Activated naive CD4-positive, alpha-beta T cell treated with anti-CD3 and anti-CD28 coated beads, Interleukin-2, amount 50 U/mL, for 24 hours (primary cell): ENCODE results near the gene ADAM17.
"Not testable (repeated sequence)": the region's sequence is repeated elsewhere in the genome, so short reads cannot be mapped to it uniquely, and the experiment has no call there.

ENCODE experiments used
- H3K27ac Mint-ChIP-seq: one replicate; pipeline ENCODE4 v1.8.0; 2021; ENCODE audit warnings: mild to moderate bottlenecking, mixed read lengths
- H3K27me3 Mint-ChIP-seq: one replicate; pipeline ENCODE4 v1.8.0; 2021; ENCODE audit warnings: mixed read lengths
- H3K36me3 Mint-ChIP-seq: one replicate; pipeline ENCODE4 v1.8.0; 2021; ENCODE audit warnings: mixed read lengths
- H3K4me1 Mint-ChIP-seq: one replicate; pipeline ENCODE4 v1.8.0; 2021; ENCODE audit warnings: mixed read lengths
- H3K4me3 Mint-ChIP-seq: one replicate; pipeline ENCODE4 v1.8.0; 2021; ENCODE audit warnings: mild to moderate bottlenecking, mixed read lengths
- H3K9me3 Mint-ChIP-seq: one replicate; pipeline ENCODE4 v1.8.0; 2021; ENCODE audit warnings: mixed read lengths

The ADAM17 gene

DNA sequence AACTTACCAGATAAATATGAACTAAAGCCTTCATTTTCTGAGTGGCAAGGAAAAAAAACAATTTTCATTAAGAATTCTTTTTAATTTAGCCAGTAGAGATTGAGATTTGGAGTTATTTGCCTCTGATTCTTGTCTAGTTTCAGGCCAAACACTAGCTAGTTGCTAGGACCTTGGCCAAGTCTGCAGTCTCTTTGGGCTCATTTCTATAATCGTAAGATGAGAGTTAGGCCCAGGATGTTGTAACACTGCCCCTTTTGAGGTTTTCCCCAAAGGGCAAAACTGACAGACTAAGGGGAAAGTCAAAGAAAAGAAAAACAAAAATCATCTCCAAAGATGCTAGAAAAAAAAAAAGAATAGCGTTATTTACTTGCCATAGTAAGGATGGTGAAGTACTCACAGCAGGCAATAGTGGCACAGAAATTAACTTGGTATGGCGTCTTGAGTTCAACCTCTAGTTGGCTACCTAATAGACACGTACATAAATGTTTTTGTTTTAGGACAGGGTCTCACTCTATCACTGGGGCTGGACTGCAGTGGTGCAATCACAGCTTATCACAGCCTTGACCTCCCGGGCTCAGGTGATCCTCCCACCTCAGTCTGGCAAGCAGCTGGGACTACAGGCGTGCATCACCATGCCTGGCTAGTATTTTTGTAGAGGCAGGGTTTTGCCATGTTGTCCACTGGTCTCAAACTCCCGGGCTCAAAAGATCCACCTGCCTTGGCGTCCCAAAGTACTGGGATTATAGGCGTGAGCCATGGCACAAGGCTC, 23.0 kb upstream of the ADAM17 start:
- no peaks in the 10 kb centered on the region for H3K9me3 Mint-ChIP-seq
- H3K4me3 Mint-ChIP-seq: no peak overlapping the region
- H3K4me1 Mint-ChIP-seq: peaks cover 4% of the 10 kb centered on the region
- H3K36me3 Mint-ChIP-seq: peaks cover 6% of the 10 kb centered on the region
- no peak overlapping the region for H3K27ac Mint-ChIP-seq
- H3K27me3 Mint-ChIP-seq: no peaks in the 10 kb centered on the region

DNA sequence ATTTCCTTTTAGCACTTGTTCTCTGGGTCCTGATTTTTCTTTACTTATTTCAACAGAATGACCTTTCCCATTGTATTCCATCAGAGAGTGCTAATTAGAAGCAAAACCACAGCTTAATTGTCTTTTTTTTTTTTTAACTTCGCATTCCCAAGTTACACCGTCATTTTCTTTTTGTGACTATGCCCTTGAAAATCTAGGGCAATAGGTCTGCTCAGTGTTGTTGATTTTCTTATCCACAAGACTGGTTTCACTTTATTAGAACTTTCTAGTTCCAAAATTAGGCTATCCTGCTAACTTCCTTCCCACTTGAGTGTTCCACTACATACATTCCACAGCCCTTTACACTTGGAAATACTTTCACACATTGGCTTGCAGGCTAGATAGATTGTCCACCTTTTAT, 18.7 kb upstream of the ADAM17 start:
- no peaks in the 10 kb centered on the region for H3K27me3 Mint-ChIP-seq
- H3K9me3 Mint-ChIP-seq: no peaks in the 10 kb centered on the region
- peaks cover 4% of the 10 kb centered on the region for H3K4me1 Mint-ChIP-seq
- H3K27ac Mint-ChIP-seq: no peak overlapping the region
- H3K36me3 Mint-ChIP-seq: no peaks in the 10 kb centered on the region
- no peak overlapping the region for H3K4me3 Mint-ChIP-seq

DNA sequence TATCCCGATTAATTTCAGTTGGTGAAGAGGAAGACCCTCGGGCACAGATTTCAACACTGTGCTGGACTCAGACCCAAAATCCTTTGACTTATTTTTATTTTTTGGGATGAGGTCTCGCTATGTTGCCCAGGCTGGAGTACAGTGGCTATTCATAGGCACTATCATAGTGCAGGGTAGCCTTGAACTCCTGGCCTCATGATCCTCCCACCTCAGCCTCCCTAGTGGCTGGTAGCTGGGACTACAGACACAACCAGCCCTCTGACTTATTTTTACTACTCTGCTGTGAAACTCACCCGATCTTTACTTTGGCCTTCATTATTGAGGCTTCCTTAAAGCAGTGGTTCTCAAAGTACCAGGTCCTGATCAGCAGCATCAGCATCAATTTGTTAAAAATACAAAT, 18.2 kb upstream of the ADAM17 start:
- H3K36me3 Mint-ChIP-seq: no peaks in the 10 kb centered on the region
- H3K9me3 Mint-ChIP-seq: no peaks in the 10 kb centered on the region
- no peak overlapping the region for H3K4me3 Mint-ChIP-seq
- no peak overlapping the region for H3K27ac Mint-ChIP-seq
- no peaks in the 10 kb centered on the region for H3K27me3 Mint-ChIP-seq
- peaks cover 4% of the 10 kb centered on the region for H3K4me1 Mint-ChIP-seq

DNA sequence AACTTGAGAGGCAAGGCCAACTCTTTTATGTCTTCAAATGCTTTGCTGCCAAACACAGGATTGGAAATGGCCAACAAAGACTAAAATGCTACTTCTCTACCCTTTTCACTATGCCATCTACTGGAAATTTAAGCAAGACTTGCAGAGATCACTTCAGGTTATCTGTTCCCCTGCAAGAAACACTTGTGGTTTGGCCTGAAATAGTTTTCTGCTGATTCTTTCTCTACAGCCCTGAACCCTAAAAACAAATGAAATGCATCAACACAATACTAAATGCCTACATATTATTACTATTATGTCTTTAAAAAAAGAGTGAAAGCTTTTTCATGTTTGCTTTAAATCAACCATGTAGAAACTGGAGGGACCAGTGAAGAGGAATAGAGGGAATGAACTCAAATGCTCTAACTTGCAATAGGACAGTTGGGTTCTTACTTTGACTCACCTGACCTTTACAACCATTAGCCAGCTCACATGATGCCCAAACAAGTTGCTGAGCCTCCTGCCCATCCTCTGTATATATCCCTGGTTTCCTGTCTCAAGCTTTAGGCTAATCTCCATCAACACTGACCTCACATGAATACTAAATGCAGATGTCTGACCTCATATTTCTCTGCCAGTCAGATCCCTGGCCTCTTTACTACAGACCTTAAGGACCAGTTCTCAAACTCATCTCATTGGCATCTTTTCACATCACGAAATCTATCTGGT, 17.5 kb upstream of the ADAM17 start:
- no peaks in the 10 kb centered on the region for H3K27me3 Mint-ChIP-seq
- no peak overlapping the region for H3K4me3 Mint-ChIP-seq
- H3K27ac Mint-ChIP-seq: no peak overlapping the region
- no peaks in the 10 kb centered on the region for H3K9me3 Mint-ChIP-seq
- H3K36me3 Mint-ChIP-seq: no peaks in the 10 kb centered on the region
- H3K4me1 Mint-ChIP-seq: peaks cover 4% of the 10 kb centered on the region

DNA sequence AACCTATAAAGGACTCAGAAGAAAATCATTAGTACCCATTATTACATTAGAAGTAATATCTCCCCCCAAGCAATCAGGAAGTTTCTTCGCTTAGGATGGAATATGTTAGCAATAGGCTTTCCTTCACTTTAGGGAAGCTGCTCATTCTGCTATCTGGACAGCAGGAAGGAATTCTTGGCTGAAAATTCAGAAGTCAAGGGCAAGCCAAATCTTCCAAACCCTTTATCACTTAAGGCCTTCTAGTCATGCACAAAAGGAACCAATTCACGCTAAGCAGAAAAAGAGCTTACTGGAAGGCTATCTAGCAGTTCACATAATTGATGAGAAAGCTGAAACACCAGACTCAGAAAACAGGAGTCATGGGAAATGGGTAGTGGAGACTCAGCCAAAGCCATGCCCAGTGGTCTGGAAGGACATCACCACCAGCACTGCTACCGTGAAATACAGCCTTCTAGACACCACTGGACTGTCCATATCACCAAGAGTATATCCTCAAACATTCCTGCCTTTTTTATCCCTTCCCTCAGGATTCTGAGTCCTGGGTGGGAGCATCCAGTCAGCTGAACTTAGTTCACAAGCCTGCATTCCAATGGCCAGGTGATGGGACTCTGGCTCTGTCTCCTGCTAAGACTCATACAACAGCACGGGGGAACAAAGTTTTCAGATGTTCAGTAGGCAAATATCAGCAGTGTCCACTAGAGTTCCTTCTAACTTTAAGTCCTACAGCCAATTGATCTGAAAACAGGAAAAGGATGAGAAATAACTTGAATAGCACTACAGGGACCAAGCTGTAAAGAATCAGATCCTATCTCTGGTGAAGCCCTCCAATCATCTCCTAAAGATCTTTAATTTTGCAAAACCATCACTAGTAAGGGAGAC, 14.8 kb upstream of the ADAM17 start:
- H3K4me3 Mint-ChIP-seq: no peak overlapping the region

DNA sequence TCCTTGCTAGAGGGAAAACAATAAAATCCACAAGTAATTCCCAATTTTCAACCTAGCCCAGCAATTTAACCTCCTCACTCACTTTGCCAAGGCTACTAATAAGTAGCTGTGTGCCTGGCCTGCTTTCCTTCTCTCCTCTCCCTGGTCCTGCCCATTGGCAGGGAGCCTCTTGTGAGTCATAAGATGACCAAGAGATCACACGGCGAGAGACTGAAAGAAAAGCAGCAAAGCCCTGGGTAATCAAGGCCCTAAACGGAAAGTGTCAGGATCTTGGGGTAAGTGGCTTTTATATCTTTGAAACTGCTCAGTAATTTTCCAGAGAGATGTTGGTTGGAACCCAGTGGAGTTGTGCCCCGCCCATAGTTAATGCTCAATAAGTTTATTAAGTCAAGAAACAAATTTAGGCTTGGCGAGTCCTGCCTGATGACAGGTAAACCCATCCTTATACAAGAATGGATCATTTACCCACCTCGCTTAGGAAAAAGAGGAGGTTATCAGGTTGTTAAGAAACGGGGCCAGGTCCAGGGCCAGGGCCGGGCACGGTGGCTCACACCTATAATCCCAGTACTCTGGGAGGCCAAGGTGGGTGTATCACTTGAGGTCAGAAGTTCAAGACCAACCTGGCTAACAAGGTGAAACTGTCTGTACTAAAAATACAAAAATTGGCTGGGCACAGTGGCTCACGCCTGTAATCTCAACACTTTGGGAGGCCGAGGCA, 10.0 kb upstream of the ADAM17 start:
- Mint-ChIP-seq H3K36me3 (no peaks in the 10 kb centered on the region), H3K27me3 (no peaks in the 10 kb centered on the region), H3K4me1 (no peaks in the 10 kb centered on the region), H3K27ac (no peak overlapping the region), H3K9me3 (no peaks in the 10 kb centered on the region), H3K4me3 (no peak overlapping the region)

More for the DNA sequence above, 14.8 kb upstream of the ADAM17 start:
- Mint-ChIP-seq H3K27ac (no peak overlapping the region), H3K36me3 (no peaks in the 10 kb centered on the region), H3K27me3 (no peaks in the 10 kb centered on the region), H3K9me3 (no peaks in the 10 kb centered on the region), H3K4me1 (peaks cover 4% of the 10 kb centered on the region)

DNA sequence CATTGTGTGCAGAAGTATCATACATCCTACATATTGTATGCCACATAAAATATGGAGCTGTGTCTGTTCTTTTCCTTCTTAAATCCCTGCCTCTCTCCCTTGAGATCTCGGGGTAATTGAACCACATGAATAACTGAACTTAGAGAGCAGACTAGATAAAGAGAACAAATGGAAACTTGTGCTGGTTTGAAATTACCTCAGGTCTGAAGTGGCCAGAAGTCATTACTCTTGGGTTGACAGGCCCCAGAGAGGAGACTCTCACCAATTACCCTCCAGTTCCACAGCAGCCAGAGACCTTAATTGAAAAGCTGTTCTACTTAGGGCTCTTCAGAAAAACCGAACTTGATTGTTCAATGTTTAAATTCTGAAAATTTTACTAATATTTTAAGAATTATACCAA, 5.0 kb upstream of the ADAM17 start:
- Mint-ChIP-seq H3K4me3 (no peak overlapping the region), H3K4me1 (peaks cover 19% of the 10 kb centered on the region), H3K36me3 (no peaks in the 10 kb centered on the region), H3K9me3 (no peaks in the 10 kb centered on the region), H3K27ac (no peak overlapping the region), H3K27me3 (no peaks in the 10 kb centered on the region)

DNA sequence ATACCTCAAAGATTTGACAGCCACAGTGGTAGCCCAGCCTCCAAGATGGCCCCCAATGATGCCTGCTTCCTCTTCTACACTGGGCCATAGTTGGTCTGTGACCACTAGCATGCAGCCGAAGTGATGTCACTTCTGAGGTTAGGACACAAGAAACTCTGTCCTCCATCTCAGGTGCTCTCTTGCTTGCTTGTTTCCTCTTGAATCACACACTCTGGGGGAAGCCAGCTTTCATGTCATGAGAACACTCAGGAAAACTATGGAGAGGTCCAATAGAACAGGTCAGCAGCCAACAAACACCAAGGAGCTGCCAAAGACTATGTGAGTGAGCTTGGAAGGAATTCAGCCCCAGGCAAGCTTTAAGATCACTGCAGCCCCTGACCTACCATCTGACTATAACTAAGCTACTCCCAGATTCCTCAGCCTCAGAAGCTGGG, 3.3 kb upstream of the ADAM17 start:
- Mint-ChIP-seq H3K4me3 (no peak overlapping the region), H3K9me3 (no peaks in the 10 kb centered on the region), H3K4me1 (peaks cover 33% of the 10 kb centered on the region), H3K36me3 (peaks cover 6% of the 10 kb centered on the region), H3K27me3 (no peaks in the 10 kb centered on the region), H3K27ac (peak overlapping the region; percentile 59)

DNA sequence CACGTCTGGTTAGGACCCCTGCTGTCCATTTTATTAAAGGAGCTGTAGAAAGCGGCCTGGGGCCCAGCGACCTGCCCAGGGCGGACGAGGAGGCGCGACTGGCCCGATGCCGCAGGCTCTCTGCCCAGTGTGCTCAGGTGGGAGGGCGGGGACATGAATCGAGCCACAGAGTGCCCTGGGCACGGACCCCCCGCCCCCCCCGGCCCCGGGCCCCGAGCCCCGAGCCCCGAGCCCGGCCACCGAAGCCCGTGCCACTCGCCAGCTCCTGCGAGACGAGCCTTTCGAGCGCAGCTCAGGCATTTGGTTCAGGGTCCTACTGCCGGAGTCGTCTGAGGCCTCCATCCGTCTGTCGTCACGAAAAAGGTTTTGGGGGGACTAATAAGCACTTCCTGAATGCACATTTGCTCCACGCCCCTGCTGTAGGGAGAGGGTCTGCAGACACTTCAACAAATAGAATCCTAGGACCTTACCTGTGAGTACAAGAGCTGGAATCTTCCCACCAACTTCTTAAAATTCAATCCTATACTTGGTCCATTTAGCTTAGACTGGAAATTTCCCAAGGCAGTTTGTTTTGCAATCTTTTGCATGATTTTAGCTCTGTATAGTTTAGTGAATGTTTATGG, 602 bp upstream of the ADAM17 start:
- Mint-ChIP-seq H3K27me3 (no peaks in the 10 kb centered on the region), H3K4me1 (peaks cover 55% of the 10 kb centered on the region), H3K4me3 (peak overlapping the region; percentile 100)

DNA sequence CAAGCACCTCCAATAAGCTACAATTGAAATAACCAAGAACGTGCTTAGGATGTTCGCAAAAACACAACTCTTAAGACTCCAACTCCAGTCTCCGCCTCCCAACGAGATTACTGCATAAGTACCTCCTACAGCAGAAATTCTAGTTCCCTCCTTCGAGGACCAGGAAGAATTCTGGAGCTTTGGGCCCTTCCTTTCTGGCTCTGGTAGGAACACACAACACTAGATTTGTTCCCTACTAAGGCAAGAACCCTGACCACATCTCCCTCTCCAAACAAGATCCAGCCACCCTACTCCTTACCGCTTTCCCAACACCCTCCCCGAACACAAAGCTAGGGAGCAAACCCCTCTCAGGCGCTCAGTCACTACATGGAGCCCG, 721 bp downstream of the ADAM17 start:
- H3K4me3 Mint-ChIP-seq: peak overlapping the region; percentile 100
- no peaks in the 10 kb centered on the region for H3K27me3 Mint-ChIP-seq
- no peaks in the 10 kb centered on the region for H3K9me3 Mint-ChIP-seq
- H3K27ac Mint-ChIP-seq: peak overlapping the region; percentile 93
- H3K36me3 Mint-ChIP-seq: peaks cover 7% of the 10 kb centered on the region
- peaks cover 61% of the 10 kb centered on the region for H3K4me1 Mint-ChIP-seq

More for the DNA sequence above, 602 bp upstream of the ADAM17 start:
- H3K27ac Mint-ChIP-seq: peak overlapping the region; percentile 93
- H3K36me3 Mint-ChIP-seq: peaks cover 7% of the 10 kb centered on the region
- no peaks in the 10 kb centered on the region for H3K9me3 Mint-ChIP-seq

DNA sequence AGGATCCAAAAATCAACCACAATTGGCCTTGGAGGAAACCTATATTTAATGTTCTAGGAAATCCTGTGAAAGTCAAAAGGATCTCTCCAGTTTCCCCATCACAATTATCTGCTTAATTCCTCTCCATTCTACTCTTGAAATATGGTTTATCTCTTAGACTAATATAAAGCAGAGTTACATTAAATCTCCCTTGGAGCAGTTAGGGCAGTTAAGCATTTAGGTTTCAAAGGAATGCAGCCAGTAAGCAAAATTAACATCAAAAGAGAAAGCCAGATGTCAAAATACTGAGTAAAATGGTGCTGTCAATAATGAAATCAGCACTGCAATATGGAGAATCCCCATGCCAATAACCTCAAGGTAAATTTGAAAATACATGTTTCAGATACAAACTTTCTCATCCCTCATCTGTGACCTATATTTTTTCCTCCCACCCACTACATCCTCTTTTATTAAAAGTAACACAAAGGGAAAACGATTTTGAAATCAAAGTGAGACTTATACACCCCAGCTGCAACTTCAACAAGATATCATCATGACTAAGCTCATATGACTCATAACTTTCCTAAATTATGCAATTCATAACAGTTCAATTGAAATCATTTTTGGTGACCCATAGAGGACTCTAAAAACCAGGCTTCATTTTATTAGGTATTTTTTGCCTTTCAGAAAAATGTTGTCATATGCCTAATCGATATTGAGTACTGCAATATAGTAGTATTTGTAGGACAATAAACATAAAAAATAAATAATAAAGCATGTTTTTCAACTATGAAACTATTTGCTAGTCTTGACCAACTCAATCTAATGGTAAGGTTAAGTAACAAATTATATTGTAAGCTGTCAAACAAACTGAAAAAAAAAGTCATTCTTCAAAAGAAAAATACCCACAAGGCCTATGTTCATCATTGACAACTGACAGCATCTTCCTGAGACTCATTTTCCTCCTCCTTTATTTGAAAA, 3.1 kb downstream of the ADAM17 start:
- Mint-ChIP-seq H3K4me3 (peak overlapping the region; percentile 100), H3K9me3 (no peaks in the 10 kb centered on the region), H3K27me3 (no peaks in the 10 kb centered on the region), H3K4me1 (peaks cover 72% of the 10 kb centered on the region), H3K27ac (peak overlapping the region; percentile 89), H3K36me3 (peaks cover 7% of the 10 kb centered on the region)

DNA sequence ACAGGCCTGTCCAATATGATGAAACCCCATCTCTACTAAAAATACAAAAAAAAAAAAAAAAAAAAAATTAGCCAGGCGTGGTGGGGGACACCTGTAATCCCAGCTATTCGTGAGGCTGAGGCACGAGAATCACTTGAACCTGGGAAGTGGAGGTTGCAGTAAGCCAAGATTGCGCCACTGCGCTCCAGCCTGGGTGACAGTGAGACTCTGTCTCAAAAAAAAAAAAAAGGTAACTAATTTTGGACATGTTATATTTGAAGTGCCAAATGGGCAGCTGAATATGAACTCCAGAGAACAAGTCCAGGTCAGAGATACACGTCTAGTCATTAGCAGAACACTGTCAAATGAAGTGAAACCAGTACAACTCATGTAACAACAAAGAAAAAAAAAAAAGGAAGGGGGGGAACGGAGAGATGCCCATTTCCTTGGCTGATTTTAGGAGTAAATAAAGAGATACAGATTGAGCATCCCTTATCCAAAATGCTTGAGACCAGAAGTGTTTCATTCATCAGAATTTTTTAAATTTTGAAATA, 4.7 kb downstream of the ADAM17 start:
- not testable (repeated sequence) for H3K9me3 Mint-ChIP-seq, H3K27me3 Mint-ChIP-seq
- H3K36me3 Mint-ChIP-seq: peaks cover 11% of the 10 kb centered on the region
- H3K27ac Mint-ChIP-seq: peak overlapping the region; percentile 14
- peaks cover 74% of the 10 kb centered on the region for H3K4me1 Mint-ChIP-seq
- peak overlapping the region; percentile 53 for H3K4me3 Mint-ChIP-seq

DNA sequence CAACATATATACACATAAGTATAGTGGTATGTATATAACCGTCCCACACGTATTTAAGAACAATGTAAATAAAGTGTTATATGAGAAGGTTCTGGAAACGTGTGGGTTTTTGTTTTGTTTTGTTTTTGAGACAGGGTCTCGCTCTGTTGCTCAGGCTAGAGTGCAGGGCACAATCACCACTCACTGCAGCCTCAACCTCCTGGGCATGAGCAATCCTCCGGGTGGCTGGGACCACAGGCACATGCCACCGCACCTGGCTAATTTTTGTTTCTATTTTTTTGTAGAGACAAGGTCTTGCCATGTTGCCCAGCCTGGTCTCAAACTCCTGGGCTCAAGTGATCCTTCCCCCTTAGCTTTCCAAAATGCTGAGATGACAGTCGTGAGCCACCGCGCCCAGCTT, 6.2 kb downstream of the ADAM17 start:
- Mint-ChIP-seq H3K9me3 (no peaks in the 10 kb centered on the region), H3K4me1 (peaks cover 76% of the 10 kb centered on the region), H3K27ac (peak overlapping the region; percentile 63), H3K27me3 (no peaks in the 10 kb centered on the region), H3K4me3 (peak overlapping the region; percentile 55), H3K36me3 (peaks cover 11% of the 10 kb centered on the region)

DNA sequence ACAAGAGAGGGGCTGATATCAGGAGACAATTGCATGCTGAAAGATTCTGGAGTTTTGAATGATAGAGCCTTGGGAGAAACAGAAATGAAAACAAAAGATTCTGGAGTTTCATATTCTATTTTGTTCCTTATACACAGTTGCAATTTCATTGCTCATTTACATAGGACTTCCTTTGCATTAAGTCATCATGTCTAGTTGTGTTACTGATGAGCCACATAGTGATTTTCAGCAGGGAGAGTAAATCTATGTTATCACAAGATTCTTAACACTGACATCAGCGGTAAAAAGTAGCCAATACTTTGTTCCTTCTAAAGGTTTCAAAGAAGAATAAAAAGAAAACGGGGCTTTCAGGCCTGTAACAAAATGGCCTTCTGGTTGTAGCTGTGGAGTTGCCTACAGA, 7.1 kb downstream of the ADAM17 start:
- Mint-ChIP-seq H3K4me3 (peak overlapping the region; percentile 72), H3K36me3 (peaks cover 11% of the 10 kb centered on the region), H3K4me1 (peaks cover 76% of the 10 kb centered on the region), H3K27me3 (no peaks in the 10 kb centered on the region), H3K9me3 (no peaks in the 10 kb centered on the region), H3K27ac (peak overlapping the region; percentile 87)
